Hematopoietic multipotent progenitor cell treated with erythropoietin and hydrocortisone succinate and interleukin-3 and kit ligand, for 15 days (in vitro differentiated cells): Measurements from ENCODE around the gene COL4A6.
"Not testable (repeated sequence)": the region's sequence is repeated elsewhere in the genome, so short reads cannot be mapped to it uniquely, and the experiment has no call there.

Experiments used
- DNase-seq: peaks from one replicate; pipeline ENCODE4 v3.0.0-alpha.2; 2015; ENCODE audit warnings: low spot score

COL4A6 gene

GRCh38 chrX:108438110-108438623 is at the start of gene COL4A6:
TSS of gene COL4A6 (minus strand) at chrX:108438422. CDS start at chrX:108438196, 226 bp downstream.
- no peak for DNase-seq

GRCh38 chrX:108485960-108486359 is 47.7 kb upstream of the COL4A6 start:
- no peak for DNase-seq

GRCh38 chrX:108484251-108484650 is 46.0 kb upstream of the COL4A6 start:
- no peak for DNase-seq

- not testable (repeated sequence) for DNase-seq
Measured at GRCh38 chrX:108481528-108481927, 43.3 kb upstream of the COL4A6 start.

- DNase-seq = no peak
Measured at GRCh38 chrX:108473979-108474378, 35.8 kb upstream of the COL4A6 start.

GRCh38 chrX:108468486-108468885 is 30.3 kb upstream of the COL4A6 start:
- no peak for DNase-seq

- no peak for DNase-seq
Measured at GRCh38 chrX:108464604-108465003, 26.4 kb upstream of the COL4A6 start.

GRCh38 chrX:108456971-108457477 is 18.8 kb upstream of the COL4A6 start:
- no peak for DNase-seq

- DNase-seq = no peak
Measured at GRCh38 chrX:108453841-108454240, 15.6 kb upstream of the COL4A6 start.

GRCh38 chrX:108447303-108447702 is 9.1 kb upstream of the COL4A6 start:
- no peak for DNase-seq

GRCh38 chrX:108442901-108443464 is 4.8 kb upstream of the COL4A6 start:
- no peak for DNase-seq

GRCh38 chrX:108439961-108440696 is 1.9 kb upstream of the COL4A6 start:
- no peak for DNase-seq

- DNase-seq = no peak
Measured at GRCh38 chrX:108439426-108439942, 1.3 kb upstream of the COL4A6 start, which contains the start of gene COL4A5. TSS of gene COL4A5 (plus strand) at chrX:108439838. CDS start at chrX:108440126, 288 bp downstream.

- no peak for DNase-seq
Measured at GRCh38 chrX:108437349-108438109, 693 bp downstream of the COL4A6 start.

GRCh38 chrX:108435261-108435660 is 3.0 kb downstream of the COL4A6 start:
- DNase-seq = no peak

GRCh38 chrX:108426262-108426661 is 12.0 kb downstream of the COL4A6 start:
- DNase-seq = no peak

GRCh38 chrX:108420481-108420880 is 17.7 kb downstream of the COL4A6 start:
- DNase-seq = no peak

GRCh38 chrX:108419401-108419800 is 18.8 kb downstream of the COL4A6 start:
- DNase-seq = no peak

- DNase-seq = no peak
Measured at GRCh38 chrX:108417257-108417656, 21.0 kb downstream of the COL4A6 start.

GRCh38 chrX:108415891-108416290 is 22.3 kb downstream of the COL4A6 start:
- no peak for DNase-seq

GRCh38 chrX:108415146-108415545 is 23.1 kb downstream of the COL4A6 start:
- no peak for DNase-seq

- DNase-seq = no peak
Measured at GRCh38 chrX:108412783-108413182, 25.4 kb downstream of the COL4A6 start.
